Muscle layer of colon (tissue), 2 donors: ENCODE data around the gene UBAC2.

ENCODE experiments used
- H3K27ac ChIP-seq: one replicate; pipeline ENCODE4 v1.7.0; 2013; ENCODE audit warnings: low read depth, mild to moderate bottlenecking, low read length, moderate library complexity
- H3K27me3 ChIP-seq, 2 donors: one replicate each; pipeline ENCODE4 v1.7.0; 2013; ENCODE audit warnings: low read length in 2 of 2, mild to moderate bottlenecking in 2 of 2; ENCODE audit not compliant: insufficient read depth in 2 of 2, control insufficient read depth in 1 of 2
- H3K36me3 ChIP-seq: one replicate; pipeline ENCODE4 v1.7.0; 2013; ENCODE audit warnings: mild to moderate bottlenecking, low read length; ENCODE audit not compliant: insufficient read depth
- H3K4me1 ChIP-seq: one replicate; pipeline ENCODE4 v1.7.0; 2013; ENCODE audit warnings: mild to moderate bottlenecking, low read length; ENCODE audit not compliant: insufficient read depth
- H3K4me3 ChIP-seq, 2 donors: one replicate each; pipeline ENCODE4 v1.7.0; 2013; ENCODE audit warnings: low read length in 2 of 2, low read depth in 1 of 2, mild to moderate bottlenecking in 1 of 2, moderate library complexity in 1 of 2
- H3K9ac ChIP-seq: one replicate; pipeline ENCODE4 v1.7.0; 2013; ENCODE audit warnings: low read length
- H3K9me3 ChIP-seq: one replicate; pipeline ENCODE4 v1.7.0; 2013; ENCODE audit warnings: mild to moderate bottlenecking, low read length
- donor health status: abdominal sarcoma.
- donor health status: Adenocarcinoma of cecum.

The UBAC2 gene

GRCh38 chr13:99339230-99339721, 138.6 kb downstream of the UBAC2 start:
- Histone ChIP-seq H3K4me3 (no peak overlapping the region), H3K27ac (no peak overlapping the region), H3K9me3 (no peaks in the 10 kb centered on the region), H3K36me3 (peaks cover 35% of the 10 kb centered on the region), H3K9ac (no peak overlapping the region), H3K4me1 (no peaks in the 10 kb centered on the region), H3K27me3 (no peaks in the 10 kb centered on the region)

- Histone ChIP-seq H3K9ac (no peak overlapping the region), H3K36me3 (peaks cover 38% of the 10 kb centered on the region), H3K27ac (no peak overlapping the region), H3K4me3 (no peak overlapping the region), H3K27me3 (no peaks in the 10 kb centered on the region), H3K9me3 (no peaks in the 10 kb centered on the region), H3K4me1 (no peaks in the 10 kb centered on the region)
These were observed 139.2 kb downstream of the UBAC2 start for GRCh38 chr13:99339736-99340397.

GRCh38 chr13:99340638-99341037, 140.0 kb downstream of the UBAC2 start:
- Histone ChIP-seq H3K27ac (no peak overlapping the region), H3K9ac (no peak overlapping the region), H3K27me3 (no peaks in the 10 kb centered on the region), H3K36me3 (peaks cover 43% of the 10 kb centered on the region), H3K4me1 (no peaks in the 10 kb centered on the region), H3K4me3 (no peak overlapping the region), H3K9me3 (no peaks in the 10 kb centered on the region)

GRCh38 chr13:99341969-99342722, 141.5 kb downstream of the UBAC2 start:
- Histone ChIP-seq H3K4me1 (no peaks in the 10 kb centered on the region), H3K27me3 (no peaks in the 10 kb centered on the region), H3K36me3 (peaks cover 43% of the 10 kb centered on the region), H3K27ac (no peak overlapping the region), H3K9me3 (no peaks in the 10 kb centered on the region), H3K9ac (no peak overlapping the region), H3K4me3 (no peak overlapping the region)

- no peaks in the 10 kb centered on the region for H3K27me3 ChIP-seq
- no peak overlapping the region for H3K4me3 ChIP-seq
- H3K9me3 ChIP-seq: no peaks in the 10 kb centered on the region
- H3K36me3 ChIP-seq: peaks cover 43% of the 10 kb centered on the region
- no peak overlapping the region for H3K9ac ChIP-seq
- H3K27ac ChIP-seq: no peak overlapping the region
- no peaks in the 10 kb centered on the region for H3K4me1 ChIP-seq
These were observed 142.2 kb downstream of the UBAC2 start for GRCh38 chr13:99342723-99343315.

GRCh38 chr13:99344610-99345208, 144.1 kb downstream of the UBAC2 start:
- H3K27me3 ChIP-seq: no peaks in the 10 kb centered on the region
- H3K9ac ChIP-seq: no peak overlapping the region
- no peaks in the 10 kb centered on the region for H3K4me1 ChIP-seq
- H3K4me3 ChIP-seq: no peak overlapping the region
- H3K9me3 ChIP-seq: no peaks in the 10 kb centered on the region
- no peak overlapping the region for H3K27ac ChIP-seq
- peaks cover 43% of the 10 kb centered on the region for H3K36me3 ChIP-seq

GRCh38 chr13:99345345-99345744, 144.7 kb downstream of the UBAC2 start:
- no peaks in the 10 kb centered on the region for H3K4me1 ChIP-seq

GRCh38 chr13:99346335-99347042, 145.8 kb downstream of the UBAC2 start:
- no peaks in the 10 kb centered on the region for H3K9me3 ChIP-seq
- H3K4me1 ChIP-seq: no peaks in the 10 kb centered on the region
- H3K27me3 ChIP-seq: no peaks in the 10 kb centered on the region
- peaks cover 28% of the 10 kb centered on the region for H3K36me3 ChIP-seq
- H3K27ac ChIP-seq: no peak overlapping the region
- H3K4me3 ChIP-seq: no peak overlapping the region
- no peak overlapping the region for H3K9ac ChIP-seq

More at GRCh38 chr13:99345345-99345744, 144.7 kb downstream of the UBAC2 start:
- Histone ChIP-seq H3K36me3 (peaks cover 39% of the 10 kb centered on the region), H3K27me3 (no peaks in the 10 kb centered on the region), H3K9me3 (no peaks in the 10 kb centered on the region), H3K4me3 (no peak overlapping the region), H3K27ac (no peak overlapping the region), H3K9ac (no peak overlapping the region)

GRCh38 chr13:99347335-99347878, 146.8 kb downstream of the UBAC2 start:
- no peaks in the 10 kb centered on the region for H3K4me1 ChIP-seq
- H3K27ac ChIP-seq: no peak overlapping the region
- H3K36me3 ChIP-seq: peaks cover 20% of the 10 kb centered on the region
- H3K9me3 ChIP-seq: no peaks in the 10 kb centered on the region
- H3K9ac ChIP-seq: no peak overlapping the region
- no peaks in the 10 kb centered on the region for H3K27me3 ChIP-seq
- H3K4me3 ChIP-seq: no peak overlapping the region

- H3K9me3 ChIP-seq: no peaks in the 10 kb centered on the region
- H3K27me3 ChIP-seq: no peaks in the 10 kb centered on the region
- H3K36me3 ChIP-seq: peaks cover 14% of the 10 kb centered on the region
- H3K4me1 ChIP-seq: no peaks in the 10 kb centered on the region
- no peak overlapping the region for H3K27ac ChIP-seq
- H3K9ac ChIP-seq: no peak overlapping the region
- no peak overlapping the region for H3K4me3 ChIP-seq
These were observed 147.3 kb downstream of the UBAC2 start for GRCh38 chr13:99347911-99348451.
